WERI-Rb-1 (cell line): ENCODE results near the gene OBSCN.

ENCODE experiments used
- DNase-seq: peaks from one replicate; pipeline ENCODE4 v3.0.0-alpha.2; 2020
- H3K27ac ChIP-seq: fragments of 250-450 bp; sonication (Bioruptor Pico); 2 replicates; pipeline ENCODE4 v1.5.1; 2020; ENCODE audit warnings: mild to moderate bottlenecking, moderate library complexity
- H3K27me3 ChIP-seq: fragments of 250-450 bp; sonication (Bioruptor Pico); 2 replicates; pipeline ENCODE4 v1.5.1; 2021; ENCODE audit warnings: mild to moderate bottlenecking, low read depth, moderate library complexity; ENCODE audit not compliant: insufficient read depth, severe bottlenecking
- H3K36me3 ChIP-seq: fragments of 250-450 bp; sonication (Bioruptor Pico); 2 replicates; pipeline ENCODE4 v1.5.1; 2020; ENCODE audit warnings: mild to moderate bottlenecking, moderate library complexity
- H3K4me3 ChIP-seq: 2 replicates; pipeline ENCODE4 v1.5.1; 2011; ENCODE audit warnings: low read depth, mild to moderate bottlenecking, control low read depth, low read length
- H3K9me3 ChIP-seq: fragments of 250-450 bp; sonication (Bioruptor Pico); 2 replicates; pipeline ENCODE4 v1.5.1; 2021; ENCODE audit warnings: mild to moderate bottlenecking, moderate library complexity; ENCODE audit not compliant: severe bottlenecking
- CTCF ChIP-seq: IDR thresholded peaks from 2 replicates; pipeline ENCODE4 v1.5.1; 2011; ENCODE audit warnings: low read depth, mild to moderate bottlenecking, control low read depth, inconsistent platforms, low read length

Gene OBSCN

GRCh38 chr1:228277491-228278431 lies 69.9 kb downstream of the OBSCN start:
- no peak for TF ChIP-seq CTCF

GRCh38 chr1:228278432-228278941 lies 70.6 kb downstream of the OBSCN start:
- H3K36me3 ChIP-seq, result no peaks in the 10 kb centered on the region
- no peak for DNase-seq
- H3K27ac ChIP-seq, result no peak overlapping the region
- H3K9me3 ChIP-seq, result no peaks in the 10 kb centered on the region
- TF ChIP-seq CTCF, result no peak
- no peaks in the 10 kb centered on the region for H3K27me3 ChIP-seq
- H3K4me3 ChIP-seq, result no peak overlapping the region

More at GRCh38 chr1:228277491-228278431, 69.9 kb downstream of the OBSCN start:
- no peak overlapping the region for H3K4me3 ChIP-seq
- no peak overlapping the region for H3K27ac ChIP-seq
- no peaks in the 10 kb centered on the region for H3K9me3 ChIP-seq
- H3K36me3 ChIP-seq, result no peaks in the 10 kb centered on the region
- no peak for DNase-seq
- H3K27me3 ChIP-seq, result no peaks in the 10 kb centered on the region

GRCh38 chr1:228279011-228279721 lies 71.3 kb downstream of the OBSCN start:
- no peak for TF ChIP-seq CTCF
- Histone ChIP-seq H3K4me3 (no peak overlapping the region), H3K9me3 (no peaks in the 10 kb centered on the region), H3K27me3 (no peaks in the 10 kb centered on the region), H3K27ac (no peak overlapping the region), H3K36me3 (no peaks in the 10 kb centered on the region)
- no peak for DNase-seq

GRCh38 chr1:228279722-228280105 lies 71.9 kb downstream of the OBSCN start:
- no peaks in the 10 kb centered on the region for H3K36me3 ChIP-seq
- H3K27ac ChIP-seq, result no peak overlapping the region
- no peak for DNase-seq
- no peaks in the 10 kb centered on the region for H3K27me3 ChIP-seq
- no peak for TF ChIP-seq CTCF
- no peak overlapping the region for H3K4me3 ChIP-seq
- no peaks in the 10 kb centered on the region for H3K9me3 ChIP-seq

GRCh38 chr1:228280106-228280901 lies 72.5 kb downstream of the OBSCN start:
- Histone ChIP-seq H3K27ac (no peak overlapping the region), H3K36me3 (no peaks in the 10 kb centered on the region), H3K27me3 (no peaks in the 10 kb centered on the region), H3K9me3 (no peaks in the 10 kb centered on the region), H3K4me3 (no peak overlapping the region)
- TF ChIP-seq CTCF, result no peak
- DNase-seq, result no peak
